Measurements from ENCODE around the gene ATP1B3.

DNA sequence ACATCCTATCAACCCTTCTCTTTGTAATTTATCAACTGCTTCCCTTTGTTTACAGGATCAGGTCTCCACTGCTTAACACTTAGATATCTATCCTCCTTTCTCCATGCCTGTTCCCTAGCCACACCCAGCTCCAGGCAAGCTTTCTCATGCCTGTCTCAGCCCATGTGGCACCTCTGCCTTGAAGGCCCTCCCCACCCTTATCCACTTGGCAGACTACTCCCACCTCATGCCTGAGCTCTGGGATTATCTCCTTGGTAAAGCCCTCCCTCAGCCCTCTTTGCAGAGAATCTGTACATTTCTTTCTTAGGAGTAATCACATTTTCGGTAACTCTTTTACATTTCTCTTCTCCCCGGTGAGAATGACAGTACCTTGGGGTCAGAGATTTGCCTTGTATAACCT lies 96.0 kb downstream of the ATP1B3 start:
- TF ChIP-seq GATA2 (IDR thresholded peaks at IDR 0.05; ENCODE audit: low read depth, low read length) (no peak), GATA3 (IDR thresholded peaks at IDR 0.05; ENCODE audit: low read depth, low read length) (no peak)

Data from SH-SY5Y (cell line).